NT2/D1 (cell line): ENCODE data around the gene FAM120C.

Experiments
- DNase-seq: peaks from one replicate; pipeline ENCODE4 v3.0.0-alpha.2; 2011; ENCODE audit warnings: low read depth, low spot score
- H3K27me3 ChIP-seq: 2 replicates; pipeline ENCODE4 v1.6.0; 2011; ENCODE audit warnings: mild to moderate bottlenecking; ENCODE audit not compliant: insufficient read length, insufficient read depth
- H3K36me3 ChIP-seq: 2 replicates; pipeline ENCODE4 v1.6.1; 2011; ENCODE audit warnings: mild to moderate bottlenecking, low read length, mixed read lengths; ENCODE audit not compliant: insufficient read depth, insufficient read length
- H3K4me1 ChIP-seq: 2 replicates; pipeline ENCODE4 v1.5.1; 2011; ENCODE audit not compliant: insufficient read depth, insufficient read length
- H3K4me3 ChIP-seq: 2 replicates; pipeline ENCODE4 v1.5.1; 2011; ENCODE audit warnings: low read depth; ENCODE audit not compliant: insufficient read length
- H3K9ac ChIP-seq: 2 replicates; pipeline ENCODE4 v1.6.0; 2011; ENCODE audit warnings: low read depth; ENCODE audit not compliant: insufficient read length
- H3K9me3 ChIP-seq: 2 replicates; pipeline ENCODE4 v1.5.1; 2011; ENCODE audit warnings: mild to moderate bottlenecking, low read length; ENCODE audit not compliant: insufficient read depth
- SUZ12 ChIP-seq: IDR thresholded peaks from 2 replicates; pipeline ENCODE4 v1.6.1; 2011; ENCODE audit not compliant: insufficient read length, insufficient read depth; ENCODE audit errors: extremely low read depth
- YY1 ChIP-seq: IDR thresholded peaks from 2 replicates; pipeline ENCODE4 v1.6.1; 2011; ENCODE audit not compliant: insufficient read length, insufficient read depth
- ZNF274 ChIP-seq: IDR thresholded peaks from 2 replicates; pipeline ENCODE4 v1.6.1; 2011; ENCODE audit warnings: mild to moderate bottlenecking, low read depth, low read length

Gene FAM120C

GRCh38 chrX:54194982-54195588 is 12.0 kb upstream of the FAM120C start:
- Histone ChIP-seq H3K9ac (no peak overlapping the region), H3K36me3 (no peaks in the 10 kb centered on the region), H3K27me3 (no peaks in the 10 kb centered on the region), H3K4me1 (no peaks in the 10 kb centered on the region), H3K4me3 (no peak overlapping the region), H3K9me3 (no peaks in the 10 kb centered on the region)
- no peak for TF ChIP-seq SUZ12
- TF ChIP-seq ZNF274 = no peak
- no peak for TF ChIP-seq YY1
- DNase-seq = no peak

- no peaks in the 10 kb centered on the region for H3K9me3 ChIP-seq
- H3K9ac ChIP-seq = no peak overlapping the region
- TF ChIP-seq ZNF274 = no peak
- TF ChIP-seq SUZ12 = no peak
- TF ChIP-seq YY1 = no peak
- DNase-seq = no peak
- no peaks in the 10 kb centered on the region for H3K27me3 ChIP-seq
- H3K4me3 ChIP-seq = no peak overlapping the region
- H3K4me1 ChIP-seq = no peaks in the 10 kb centered on the region
- H3K36me3 ChIP-seq = no peaks in the 10 kb centered on the region
Measured at GRCh38 chrX:54193085-54193821, 10.2 kb upstream of the FAM120C start.

- Histone ChIP-seq H3K36me3 (peaks cover 12% of the 10 kb centered on the region), H3K4me3 (no peak overlapping the region), H3K4me1 (peaks cover 8% of the 10 kb centered on the region), H3K27me3 (no peaks in the 10 kb centered on the region), H3K9me3 (no peaks in the 10 kb centered on the region), H3K9ac (no peak overlapping the region)
- no peak for DNase-seq
- TF ChIP-seq ZNF274 (no peak), SUZ12 (no peak), YY1 (no peak)
Measured at GRCh38 chrX:54184474-54184873, 1.4 kb upstream of the FAM120C start.

GRCh38 chrX:54182194-54182863 is 725 bp downstream of the FAM120C start:
- DNase-seq = no peak
- TF ChIP-seq SUZ12 (no peak), YY1 (no peak), ZNF274 (no peak)
- Histone ChIP-seq H3K9ac (peak overlapping the region; percentile 98), H3K4me3 (peak overlapping the region; percentile 89), H3K9me3 (no peaks in the 10 kb centered on the region), H3K27me3 (no peaks in the 10 kb centered on the region), H3K36me3 (peaks cover 16% of the 10 kb centered on the region), H3K4me1 (peaks cover 8% of the 10 kb centered on the region)

GRCh38 chrX:54181202-54181953 is 1.7 kb downstream of the FAM120C start:
- peak overlapping the region; percentile 89 for H3K4me3 ChIP-seq
- peaks cover 26% of the 10 kb centered on the region for H3K36me3 ChIP-seq
- H3K9ac ChIP-seq = peak overlapping the region; percentile 98
- H3K4me1 ChIP-seq = peaks cover 8% of the 10 kb centered on the region
- no peaks in the 10 kb centered on the region for H3K27me3 ChIP-seq
- DNase-seq = no peak
- no peak for TF ChIP-seq ZNF274
- no peak for TF ChIP-seq SUZ12
- no peak for TF ChIP-seq YY1
- H3K9me3 ChIP-seq = no peaks in the 10 kb centered on the region

GRCh38 chrX:54180403-54180802 is 2.7 kb downstream of the FAM120C start:
- H3K36me3 ChIP-seq = peaks cover 29% of the 10 kb centered on the region
- peaks cover 8% of the 10 kb centered on the region for H3K4me1 ChIP-seq
- no peaks in the 10 kb centered on the region for H3K9me3 ChIP-seq
- H3K4me3 ChIP-seq = no peak overlapping the region
- peak overlapping the region; percentile 32 for H3K9ac ChIP-seq
- TF ChIP-seq SUZ12 (no peak), ZNF274 (no peak), YY1 (no peak)
- H3K27me3 ChIP-seq = no peaks in the 10 kb centered on the region
- DNase-seq = no peak
